ENCODE data around the gene SMC2.

DNA sequence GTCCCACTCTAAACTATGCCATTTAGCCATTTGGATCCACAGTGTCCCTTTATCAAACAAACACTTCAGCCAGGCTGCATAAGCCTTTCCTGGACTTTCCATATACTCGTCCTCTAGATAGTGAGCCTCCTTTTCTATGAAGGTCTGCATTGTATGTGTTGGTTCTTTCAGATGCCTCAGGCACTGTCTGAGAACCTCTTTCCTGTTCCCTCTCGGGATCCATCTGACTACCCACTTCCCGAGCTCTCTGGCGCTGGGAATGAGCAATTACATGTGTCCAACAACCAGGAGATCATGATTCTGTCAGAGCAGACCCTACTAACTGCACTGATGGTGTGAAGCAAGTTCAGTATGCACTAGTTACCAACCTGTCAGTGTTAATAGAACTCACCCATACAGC lies 14.2 kb downstream of the SMC2 start:
- TF ChIP-seq, protein P1, sequence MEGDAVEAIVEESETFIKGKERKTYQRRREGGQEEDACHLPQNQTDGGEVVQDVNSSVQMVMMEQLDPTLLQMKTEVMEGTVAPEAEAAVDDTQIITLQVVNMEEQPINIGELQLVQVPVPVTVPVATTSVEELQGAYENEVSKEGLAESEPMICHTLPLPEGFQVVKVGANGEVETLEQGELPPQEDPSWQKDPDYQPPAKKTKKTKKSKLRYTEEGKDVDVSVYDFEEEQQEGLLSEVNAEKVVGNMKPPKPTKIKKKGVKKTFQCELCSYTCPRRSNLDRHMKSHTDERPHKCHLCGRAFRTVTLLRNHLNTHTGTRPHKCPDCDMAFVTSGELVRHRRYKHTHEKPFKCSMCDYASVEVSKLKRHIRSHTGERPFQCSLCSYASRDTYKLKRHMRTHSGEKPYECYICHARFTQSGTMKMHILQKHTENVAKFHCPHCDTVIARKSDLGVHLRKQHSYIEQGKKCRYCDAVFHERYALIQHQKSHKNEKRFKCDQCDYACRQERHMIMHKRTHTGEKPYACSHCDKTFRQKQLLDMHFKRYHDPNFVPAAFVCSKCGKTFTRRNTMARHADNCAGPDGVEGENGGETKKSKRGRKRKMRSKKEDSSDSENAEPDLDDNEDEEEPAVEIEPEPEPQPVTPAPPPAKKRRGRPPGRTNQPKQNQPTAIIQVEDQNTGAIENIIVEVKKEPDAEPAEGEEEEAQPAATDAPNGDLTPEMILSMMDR (IDR thresholded peaks at IDR 0.05), result no peak
- no peak for TF ChIP-seq POLR2A (IDR thresholded peaks at IDR 0.05)
